Astrocyte (in vitro differentiated cells and primary cell): ENCODE results near the gene DTNB. TPM values are rescaled to one million over a fixed set of nuclear protein-coding genes. Genes with fewer than 3 reads are reported as not detected.
A peak's percentile ranks its signal among the peaks of the same experiment; 100 is the strongest.

Experiments used
- DNase-seq: peaks from one replicate; pipeline ENCODE4 v3.0.0-alpha.2; 2010; ENCODE audit warnings: low read depth
- FAIRE-seq: peaks from 2 replicates; lab custom pipeline; 2011; peaks lifted over from hg19 to GRCh38; lab: Jason Lieb, UNC
- H2AFZ ChIP-seq: 2 replicates; pipeline ENCODE4 v1.6.0; 2012; ENCODE audit warnings: low read depth, low read length, inconsistent platforms
- H3K27ac ChIP-seq: 2 replicates; pipeline ENCODE4 v1.5.1; 2011; ENCODE audit warnings: low read depth, low read length, inconsistent platforms
- H3K27me3 ChIP-seq: 2 replicates; pipeline ENCODE4 v1.6.0; 2011; ENCODE audit warnings: low read length, inconsistent platforms; ENCODE audit not compliant: insufficient read depth
- H3K36me3 ChIP-seq: 2 replicates; pipeline ENCODE4 v1.5.1; 2011; ENCODE audit warnings: low read length, inconsistent platforms; ENCODE audit not compliant: insufficient read depth
- H3K4me1 ChIP-seq: 2 replicates; pipeline ENCODE4 v1.5.1; 2011; ENCODE audit warnings: low read length, inconsistent platforms; ENCODE audit not compliant: insufficient read depth
- H3K4me2 ChIP-seq: 2 replicates; pipeline ENCODE4 v1.6.0; 2012; ENCODE audit warnings: low read length, inconsistent platforms
- H3K4me3 ChIP-seq: 2 replicates; pipeline ENCODE4 v1.5.1; 2011; ENCODE audit warnings: low read depth, mild to moderate bottlenecking, low read length, inconsistent platforms; ENCODE audit not compliant: insufficient read depth
- H3K79me2 ChIP-seq: 2 replicates; pipeline ENCODE4 v1.6.0; 2012; ENCODE audit warnings: mild to moderate bottlenecking, low read length, inconsistent platforms; ENCODE audit not compliant: insufficient read depth
- H3K9ac ChIP-seq: 2 replicates; pipeline ENCODE4 v1.6.0; 2012; ENCODE audit warnings: mild to moderate bottlenecking, low read length, inconsistent platforms
- H3K9me3 ChIP-seq: 2 replicates; pipeline ENCODE4 v1.5.1; 2012; ENCODE audit warnings: low read depth, mild to moderate bottlenecking, low read length, inconsistent platforms; ENCODE audit not compliant: insufficient read depth
- H4K20me1 ChIP-seq: 2 replicates; pipeline ENCODE4 v1.6.0; 2012; ENCODE audit warnings: low read length, inconsistent platforms; ENCODE audit not compliant: insufficient read depth
- H3K27ac Mint-ChIP-seq: one replicate; pipeline ENCODE4 v1.8.0; 2021; ENCODE audit warnings: mild to moderate bottlenecking, mixed read lengths; ENCODE audit not compliant: unreplicated experiment
- H3K27me3 Mint-ChIP-seq: one replicate; pipeline ENCODE4 v1.8.0; 2021; ENCODE audit warnings: low read depth, mixed read lengths; ENCODE audit not compliant: unreplicated experiment
- H3K36me3 Mint-ChIP-seq: one replicate; pipeline ENCODE4 v1.8.0; 2021; ENCODE audit warnings: low read depth, mixed read lengths; ENCODE audit not compliant: unreplicated experiment
- H3K4me1 Mint-ChIP-seq: one replicate; pipeline ENCODE4 v1.8.0; 2021; ENCODE audit warnings: low read depth, mixed read lengths; ENCODE audit not compliant: unreplicated experiment
- H3K4me3 Mint-ChIP-seq: one replicate; pipeline ENCODE4 v1.8.0; 2021; ENCODE audit warnings: mild to moderate bottlenecking, moderate library complexity, mixed read lengths; ENCODE audit not compliant: unreplicated experiment
- H3K9me3 Mint-ChIP-seq: one replicate; pipeline ENCODE4 v1.8.0; 2021; ENCODE audit warnings: mild to moderate bottlenecking, mixed read lengths; ENCODE audit not compliant: unreplicated experiment
- CTCF ChIP-seq: IDR thresholded peaks from 2 replicates; pipeline ENCODE4 v1.5.1; 2011; ENCODE audit warnings: low read depth, mild to moderate bottlenecking, inconsistent platforms, low read length, moderate library complexity; ENCODE audit not compliant: insufficient read depth
- EZH2 ChIP-seq: IDR thresholded peaks from 2 replicates; pipeline ENCODE4 v1.6.1; 2012; ENCODE audit warnings: mild to moderate bottlenecking, low read length, inconsistent platforms; ENCODE audit not compliant: insufficient read depth
- total RNA-seq: library from RNA; stranded (reverse); gene quantifications from 2 replicates; pipeline ENCODE4 v1.2.1, GENCODE V29; 2021

The DTNB gene
- total RNA-seq, 1 donor from 2014 or later = 5.1 TPM

DNA sequence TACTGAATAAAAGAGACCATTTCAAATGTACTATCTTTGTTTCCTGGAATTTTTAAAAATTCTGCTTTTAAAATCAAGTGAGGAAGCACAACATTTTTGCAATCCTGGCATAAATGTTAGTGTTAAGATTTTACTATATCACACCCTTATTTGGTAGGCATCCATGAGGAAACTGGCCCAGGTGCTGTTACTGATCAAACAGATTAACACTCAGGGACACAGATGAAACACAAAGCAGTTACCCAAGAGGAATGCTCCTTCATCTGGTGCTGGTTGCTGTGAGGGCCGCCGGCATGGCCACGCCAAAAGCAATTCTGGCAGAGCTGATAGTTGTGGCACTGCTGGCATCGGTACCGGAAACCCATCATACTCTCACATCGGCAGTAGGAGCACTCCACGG is 96.8 kb downstream of the DTNB start:
- H3K4me3 Mint-ChIP-seq = no peak overlapping the region
- H3K36me3 ChIP-seq = no peaks in the 10 kb centered on the region
- no peaks in the 10 kb centered on the region for H3K4me1 Mint-ChIP-seq
- no peak for DNase-seq
- H3K27ac Mint-ChIP-seq = no peak overlapping the region
- no peak for TF ChIP-seq CTCF
- TF ChIP-seq EZH2 = no peak
- no peak overlapping the region for H3K27ac ChIP-seq
- H2AFZ ChIP-seq = no peak overlapping the region
- H3K9me3 Mint-ChIP-seq = no peaks in the 10 kb centered on the region
- H3K79me2 ChIP-seq = no peaks in the 10 kb centered on the region
- no peak for FAIRE-seq
- H3K27me3 Mint-ChIP-seq = no peaks in the 10 kb centered on the region
- H3K9ac ChIP-seq = no peak overlapping the region
- H3K4me1 ChIP-seq = no peaks in the 10 kb centered on the region
- H3K27me3 ChIP-seq = no peaks in the 10 kb centered on the region
- no peak overlapping the region for H3K4me3 ChIP-seq
- H3K36me3 Mint-ChIP-seq = no peaks in the 10 kb centered on the region
- H4K20me1 ChIP-seq = no peaks in the 10 kb centered on the region
- no peak overlapping the region for H3K4me2 ChIP-seq
- H3K9me3 ChIP-seq = no peaks in the 10 kb centered on the region

DNA sequence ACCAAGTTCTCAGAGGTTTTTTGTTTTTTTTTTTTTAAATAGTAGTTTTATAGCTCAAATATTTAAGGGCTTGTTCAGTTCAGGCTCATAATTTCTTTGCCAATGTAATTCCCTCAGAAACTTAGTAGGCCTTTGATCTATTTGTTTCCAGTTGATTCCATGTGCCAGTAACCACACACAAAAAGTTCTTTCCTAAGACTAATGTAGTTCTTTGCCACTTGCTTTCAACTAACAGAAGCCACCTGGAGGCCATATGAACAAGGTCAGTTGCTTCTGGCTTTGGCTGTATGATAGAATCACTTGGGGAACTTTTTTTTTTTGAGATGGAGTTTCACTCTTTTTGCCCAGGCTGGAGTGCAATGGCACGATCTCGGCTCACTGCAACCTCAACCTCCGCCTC is 100.7 kb downstream of the DTNB start:
- no peak overlapping the region for H3K27ac ChIP-seq
- no peaks in the 10 kb centered on the region for H3K9me3 Mint-ChIP-seq
- no peaks in the 10 kb centered on the region for H3K4me1 ChIP-seq
- no peaks in the 10 kb centered on the region for H3K36me3 ChIP-seq
- no peaks in the 10 kb centered on the region for H3K9me3 ChIP-seq
- H3K4me2 ChIP-seq = no peak overlapping the region
- no peak for TF ChIP-seq CTCF
- H3K4me1 Mint-ChIP-seq = peaks cover 2% of the 10 kb centered on the region
- no peaks in the 10 kb centered on the region for H4K20me1 ChIP-seq
- H2AFZ ChIP-seq = no peak overlapping the region
- H3K79me2 ChIP-seq = no peaks in the 10 kb centered on the region
- no peaks in the 10 kb centered on the region for H3K27me3 Mint-ChIP-seq
- H3K27ac Mint-ChIP-seq = no peak overlapping the region
- FAIRE-seq (no peak), DNase-seq (no peak)
- no peak overlapping the region for H3K4me3 ChIP-seq
- H3K36me3 Mint-ChIP-seq = no peaks in the 10 kb centered on the region
- no peak overlapping the region for H3K4me3 Mint-ChIP-seq
- no peak overlapping the region for H3K9ac ChIP-seq
- H3K27me3 ChIP-seq = no peaks in the 10 kb centered on the region

- TF ChIP-seq EZH2 (no peak), CTCF (no peak)
- no peaks in the 10 kb centered on the region for H3K27me3 ChIP-seq
- H3K79me2 ChIP-seq = no peaks in the 10 kb centered on the region
- H3K27me3 Mint-ChIP-seq = no peaks in the 10 kb centered on the region
- no peaks in the 10 kb centered on the region for H3K36me3 ChIP-seq
- H3K9me3 Mint-ChIP-seq = no peaks in the 10 kb centered on the region
- no peaks in the 10 kb centered on the region for H3K4me1 ChIP-seq
- H2AFZ ChIP-seq = no peak overlapping the region
- peaks cover 9% of the 10 kb centered on the region for H3K4me1 Mint-ChIP-seq
- DNase-seq (peak; percentile 33), FAIRE-seq (no peak)
- no peak overlapping the region for H3K9ac ChIP-seq
- H3K4me2 ChIP-seq = no peak overlapping the region
- no peak overlapping the region for H3K4me3 ChIP-seq
- H3K36me3 Mint-ChIP-seq = no peaks in the 10 kb centered on the region
- peak overlapping the region; percentile 15 for H3K27ac Mint-ChIP-seq
- H3K9me3 ChIP-seq = no peaks in the 10 kb centered on the region
- no peaks in the 10 kb centered on the region for H4K20me1 ChIP-seq
- H3K27ac ChIP-seq = no peak overlapping the region
- H3K4me3 Mint-ChIP-seq = no peak overlapping the region
Measured at GRCh38 chr2:25570161-25570845, 103.1 kb downstream of the DTNB start.
